SK-N-SH (cell line): ENCODE measurements around the gene ELP4. TPM values are rescaled to one million over a fixed set of nuclear protein-coding genes. Genes with fewer than 3 reads are reported as not detected.

Source experiments
- CTCF ChIA-PET: fragments of 300-600, 350-600 bp; formaldehyde crosslinking; extraction: SDS; loops from one replicate; lab custom pipeline; 2021; lab: Yijun Ruan, JAX
- POLR2A ChIA-PET: fragments of 350-600 bp; sonication (Branson Sonifier 250); formaldehyde crosslinking; extraction: SDS; loops from one replicate; lab custom pipeline; 2020; ENCODE audit warnings: antibody characterized with exemption, inconsistent platforms; lab: Yijun Ruan, JAX
- DNase-seq: peaks from one replicate; pipeline ENCODE4 v3.0.0; 2012
- H2AFZ ChIP-seq: fragments of 200-600 bp; sonication (generic); 2 replicates; pipeline ENCODE4 v1.8.1; 2016; ENCODE audit warnings: antibody characterized with exemption, mild to moderate bottlenecking, low read depth
- H3F3A ChIP-seq: fragments of 200-600 bp; sonication (generic); replicated peaks from 2 replicates; pipeline ENCODE3; 2016; ENCODE audit warnings: antibody characterized with exemption, mild to moderate bottlenecking; ENCODE audit not compliant: insufficient read depth
- H3K27ac ChIP-seq, 2 experiments: fragments of 200-500 bp in 1 of 2; fragments of 200-600 bp in 1 of 2; sonication (Bioruptor generic) in 1 of 2; sonication (generic), shearing (Covaris generic) in 1 of 2; 2 replicates each; pipeline versions ENCODE4 v1.5.1 to v1.6.1; 2014 to 2016; ENCODE audit warnings: low read depth in 2 of 2, inconsistent platforms in 1 of 2, low read length in 1 of 2, mild to moderate bottlenecking in 1 of 2, mixed read lengths in 1 of 2
- H3K27me3 ChIP-seq: fragments of 200-600 bp; sonication (generic), shearing (Covaris generic); 2 replicates; pipeline ENCODE4 v1.6.1; 2016; ENCODE audit warnings: mixed run types; ENCODE audit not compliant: insufficient read depth
- H3K36me3 ChIP-seq, 2 experiments: fragments of 200-500 bp in 1 of 2; fragments of 200-600 bp in 1 of 2; sonication (Bioruptor generic) in 1 of 2; sonication (generic) in 1 of 2; replicated peaks in 1 of 2; 2 replicates each; pipeline versions ENCODE3 to v1.5.1; 2014 to 2016; ENCODE audit warnings: low read length in 1 of 2, mild to moderate bottlenecking in 1 of 2; ENCODE audit not compliant: insufficient read depth in 2 of 2, control insufficient read depth in 1 of 2
- H3K4me1 ChIP-seq, 2 experiments: fragments of 200-500 bp in 1 of 2; fragments of 200-600 bp in 1 of 2; sonication (Bioruptor generic) in 1 of 2; sonication (generic), shearing (Covaris generic) in 1 of 2; 2 replicates each; pipeline versions ENCODE4 v1.5.1 to v1.6.1; 2014 to 2016; ENCODE audit warnings: low read depth in 1 of 2, low read length in 1 of 2, mixed run types in 1 of 2; ENCODE audit not compliant: insufficient read depth in 2 of 2, control insufficient read depth in 1 of 2
- H3K4me2 ChIP-seq: fragments of 200-600 bp; sonication (generic), shearing (Covaris generic); 2 replicates; pipeline ENCODE4 v1.6.1; 2017; ENCODE audit warnings: mixed run types
- H3K4me3 ChIP-seq, 2 experiments: fragments of 200-500 bp in 1 of 2; fragments of 200-600 bp in 1 of 2; sonication (Bioruptor generic) in 1 of 2; sonication (generic), shearing (Covaris generic) in 1 of 2; 2 replicates each; pipeline versions ENCODE4 v1.5.1 to v1.8.1; 2014 to 2016; ENCODE audit warnings: low read depth in 2 of 2, inconsistent platforms in 1 of 2, low read length in 1 of 2, mild to moderate bottlenecking in 1 of 2, mixed read lengths in 1 of 2, moderate library complexity in 1 of 2
- H3K79me2 ChIP-seq: fragments of 200-600 bp; sonication (generic); 2 replicates; pipeline ENCODE4 v1.8.1; 2017; ENCODE audit warnings: mild to moderate bottlenecking; ENCODE audit not compliant: insufficient read depth
- H3K9ac ChIP-seq: fragments of 200-600 bp; sonication (generic); 2 replicates; pipeline ENCODE4 v1.6.1; 2017; ENCODE audit warnings: mixed run types
- H3K9me2 ChIP-seq: fragments of 200-600 bp; sonication (generic); 2 replicates; pipeline ENCODE4 v1.6.1; 2017; ENCODE audit warnings: mixed run types
- H3K9me3 ChIP-seq: fragments of 200-600 bp; sonication (generic); 2 replicates; pipeline ENCODE4 v1.6.1; 2017; ENCODE audit warnings: mixed run types, mild to moderate bottlenecking, moderate library complexity
- H4K20me1 ChIP-seq: fragments of 200-600 bp; sonication (generic); 2 replicates; pipeline ENCODE4 v1.6.1; 2017; ENCODE audit warnings: mild to moderate bottlenecking, mixed run types; ENCODE audit not compliant: insufficient read depth
- CHD2 ChIP-seq: fragments of 150-350 bp; IDR thresholded peaks from 2 replicates; pipeline ENCODE4 v1.6.1; 2018; ENCODE audit warnings: low read length; ENCODE audit not compliant: partially characterized antibody
- CTCF ChIP-seq: fragments of 200-600 bp; sonication (generic); IDR thresholded peaks from 2 replicates; pipeline ENCODE4 v1.6.1; 2017; ENCODE audit warnings: antibody characterized with exemption, mild to moderate bottlenecking, moderate library complexity
- ELF1 ChIP-seq: IDR thresholded peaks from 2 replicates; pipeline ENCODE4 v1.4.0; 2012
- EZH2phosphoT487 ChIP-seq: fragments of 200-600 bp; sonication (generic); IDR thresholded peaks from 2 replicates; pipeline ENCODE4 v1.6.1; 2017; ENCODE audit warnings: low read depth, mixed run types, mild to moderate bottlenecking, antibody characterized with exemption, moderate library complexity, borderline replicate concordance
- FOSL2 ChIP-seq: IDR thresholded peaks from 2 replicates; pipeline ENCODE4 v1.4.0; 2012; ENCODE audit warnings: low read depth, mild to moderate bottlenecking, moderate library complexity, borderline replicate concordance
- GATA2 ChIP-seq: sonication (generic); formaldehyde crosslinking; IDR thresholded peaks from 2 replicates; pipeline ENCODE4 v1.5.0; 2020; ENCODE audit warnings: mild to moderate bottlenecking, missing genetic modification reagents
- JUND ChIP-seq: IDR thresholded peaks from 2 replicates; pipeline ENCODE4 v1.4.0; 2012
- MEF2A ChIP-seq: IDR thresholded peaks from 2 replicates; pipeline ENCODE4 v1.4.0; 2012; ENCODE audit warnings: low read depth, borderline replicate concordance
- MXI1 ChIP-seq: IDR thresholded peaks from 2 replicates; pipeline ENCODE4 v1.6.1; 2012; ENCODE audit warnings: mild to moderate bottlenecking, low read depth, low read length, improper control_type of control experiment
- NRF1 ChIP-seq: IDR thresholded peaks from 2 replicates; pipeline ENCODE4 v1.6.1; 2012; ENCODE audit warnings: low read depth, mild to moderate bottlenecking, low read length
- RXRA ChIP-seq: IDR thresholded peaks from 2 replicates; pipeline ENCODE4 v1.4.0; 2012; ENCODE audit warnings: low read depth, mild to moderate bottlenecking, borderline replicate concordance
- SIN3A ChIP-seq: IDR thresholded peaks from 2 replicates; pipeline ENCODE4 v1.6.1; 2012; ENCODE audit warnings: low read depth, mild to moderate bottlenecking, low read length, moderate library complexity, borderline replicate concordance
- TAF1 ChIP-seq: IDR thresholded peaks from 2 replicates; pipeline ENCODE4 v1.6.1; 2012; ENCODE audit warnings: low read depth, mild to moderate bottlenecking, low read length, moderate library complexity, borderline replicate concordance
- YY1 ChIP-seq: IDR thresholded peaks from 2 replicates; pipeline ENCODE4 v1.4.0; 2012; ENCODE audit warnings: low read depth, mild to moderate bottlenecking
- WGBS: methylation state at CpG from one replicate; pipeline ENCODE4 v1.1.6; 2017; ENCODE audit warnings: low lambda C conversion rate; 5-methylcytosine and 5-hydroxymethylcytosine counted together
- polyA plus RNA-seq, 3 experiments: library from polyadenylated mRNA; depleted of rRNA; stranded (reverse); fragments of >200 nt; gene quantifications; 2 replicates each; pipeline ENCODE4 v1.2.3, GENCODE V29; 2012
- TF ChIP-seq, protein P1 (sequence below): fragments of 150-350 bp; IDR thresholded peaks from 2 replicates; pipeline ENCODE4 v1.6.1; 2016; ENCODE audit warnings: mild to moderate bottlenecking, low read depth, low read length
- TF ChIP-seq, protein P2 (sequence below): IDR thresholded peaks from 2 replicates; pipeline ENCODE4 v1.6.1; 2012; ENCODE audit warnings: mild to moderate bottlenecking, low read depth, low read length, moderate library complexity
- TF ChIP-seq, protein P3 (sequence below): IDR thresholded peaks from 2 replicates; pipeline ENCODE4 v1.4.0; 2012; ENCODE audit warnings: low read depth, borderline replicate concordance

Gene ELP4
- polyA plus RNA-seq, 1 of the 3 experiments (the other 2 are of a cell fraction) = 7.0 TPM

GRCh38 chr11:31761636-31762035 is 252.1 kb downstream of the ELP4 start:
- no peaks in the 10 kb centered on the region for H3K36me3 ChIP-seq
- H3K4me1 ChIP-seq = peaks cover 0 to 27% of the 10 kb centered on the region in 2 experiments; a peak in 1 of 4 replicates
- DNase-seq = no peak
- ChIA-PET CTCF (interaction anchor here (1.2 kb wide), 1 partner anchor 11 kb away, joined by 3 read pairs; no protein-coding TSS in a partner anchor), POLR2A (no interaction called here)
- H3K9ac ChIP-seq = no peak overlapping the region
- H3K27ac ChIP-seq = no peak overlapping the region
- TF ChIP-seq, protein P1, sequence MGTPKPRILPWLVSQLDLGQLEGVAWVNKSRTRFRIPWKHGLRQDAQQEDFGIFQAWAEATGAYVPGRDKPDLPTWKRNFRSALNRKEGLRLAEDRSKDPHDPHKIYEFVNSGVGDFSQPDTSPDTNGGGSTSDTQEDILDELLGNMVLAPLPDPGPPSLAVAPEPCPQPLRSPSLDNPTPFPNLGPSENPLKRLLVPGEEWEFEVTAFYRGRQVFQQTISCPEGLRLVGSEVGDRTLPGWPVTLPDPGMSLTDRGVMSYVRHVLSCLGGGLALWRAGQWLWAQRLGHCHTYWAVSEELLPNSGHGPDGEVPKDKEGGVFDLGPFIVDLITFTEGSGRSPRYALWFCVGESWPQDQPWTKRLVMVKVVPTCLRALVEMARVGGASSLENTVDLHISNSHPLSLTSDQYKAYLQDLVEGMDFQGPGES = no peak
- TF ChIP-seq CTCF (no peak), EZH2phosphoT487 (no peak), NRF1 (no peak), CHD2 (no peak), MXI1 (no peak), RXRA (no peak)
- TF ChIP-seq, protein P2, sequence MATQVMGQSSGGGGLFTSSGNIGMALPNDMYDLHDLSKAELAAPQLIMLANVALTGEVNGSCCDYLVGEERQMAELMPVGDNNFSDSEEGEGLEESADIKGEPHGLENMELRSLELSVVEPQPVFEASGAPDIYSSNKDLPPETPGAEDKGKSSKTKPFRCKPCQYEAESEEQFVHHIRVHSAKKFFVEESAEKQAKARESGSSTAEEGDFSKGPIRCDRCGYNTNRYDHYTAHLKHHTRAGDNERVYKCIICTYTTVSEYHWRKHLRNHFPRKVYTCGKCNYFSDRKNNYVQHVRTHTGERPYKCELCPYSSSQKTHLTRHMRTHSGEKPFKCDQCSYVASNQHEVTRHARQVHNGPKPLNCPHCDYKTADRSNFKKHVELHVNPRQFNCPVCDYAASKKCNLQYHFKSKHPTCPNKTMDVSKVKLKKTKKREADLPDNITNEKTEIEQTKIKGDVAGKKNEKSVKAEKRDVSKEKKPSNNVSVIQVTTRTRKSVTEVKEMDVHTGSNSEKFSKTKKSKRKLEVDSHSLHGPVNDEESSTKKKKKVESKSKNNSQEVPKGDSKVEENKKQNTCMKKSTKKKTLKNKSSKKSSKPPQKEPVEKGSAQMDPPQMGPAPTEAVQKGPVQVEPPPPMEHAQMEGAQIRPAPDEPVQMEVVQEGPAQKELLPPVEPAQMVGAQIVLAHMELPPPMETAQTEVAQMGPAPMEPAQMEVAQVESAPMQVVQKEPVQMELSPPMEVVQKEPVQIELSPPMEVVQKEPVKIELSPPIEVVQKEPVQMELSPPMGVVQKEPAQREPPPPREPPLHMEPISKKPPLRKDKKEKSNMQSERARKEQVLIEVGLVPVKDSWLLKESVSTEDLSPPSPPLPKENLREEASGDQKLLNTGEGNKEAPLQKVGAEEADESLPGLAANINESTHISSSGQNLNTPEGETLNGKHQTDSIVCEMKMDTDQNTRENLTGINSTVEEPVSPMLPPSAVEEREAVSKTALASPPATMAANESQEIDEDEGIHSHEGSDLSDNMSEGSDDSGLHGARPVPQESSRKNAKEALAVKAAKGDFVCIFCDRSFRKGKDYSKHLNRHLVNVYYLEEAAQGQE = no peak
- H3K9me2 ChIP-seq = no peaks in the 10 kb centered on the region
- WGBS = 89% methylated on average over 1 of the region's 1 CpG
- H4K20me1 ChIP-seq = no peaks in the 10 kb centered on the region
- H3K9me3 ChIP-seq = no peaks in the 10 kb centered on the region
- no peaks in the 10 kb centered on the region for H3K79me2 ChIP-seq
- no peaks in the 10 kb centered on the region for H3K27me3 ChIP-seq
- no peak overlapping the region for H3K4me2 ChIP-seq
- H3F3A ChIP-seq = no peaks in the 10 kb centered on the region
- H3K4me3 ChIP-seq = no peak overlapping the region
- no peak overlapping the region for H2AFZ ChIP-seq

- Histone ChIP-seq H3K79me2 (no peaks in the 10 kb centered on the region), H3F3A (no peaks in the 10 kb centered on the region), H3K9ac (no peak overlapping the region), H3K4me2 (no peak overlapping the region), H3K4me3 (no peak overlapping the region), H3K27me3 (no peaks in the 10 kb centered on the region), H3K4me1 (peaks cover 0 to 30% of the 10 kb centered on the region in 2 experiments; a peak in 1 of 4 replicates), H3K9me2 (no peaks in the 10 kb centered on the region), H3K27ac (no peak overlapping the region), H2AFZ (no peak overlapping the region), H3K9me3 (no peaks in the 10 kb centered on the region), H3K36me3 (no peaks in the 10 kb centered on the region), H4K20me1 (no peaks in the 10 kb centered on the region)
- DNase-seq = no peak
- ChIA-PET POLR2A (no interaction called here), CTCF (no interaction called here)
- no peak for TF ChIP-seq YY1
- TF ChIP-seq GATA2 = no peak
- no peak for TF ChIP-seq TAF1
- TF ChIP-seq MEF2A = no peak
- TF ChIP-seq CTCF = no peak
- TF ChIP-seq SIN3A = no peak
- TF ChIP-seq EZH2phosphoT487 = no peak
- TF ChIP-seq ELF1 = no peak
- TF ChIP-seq, protein P3, sequence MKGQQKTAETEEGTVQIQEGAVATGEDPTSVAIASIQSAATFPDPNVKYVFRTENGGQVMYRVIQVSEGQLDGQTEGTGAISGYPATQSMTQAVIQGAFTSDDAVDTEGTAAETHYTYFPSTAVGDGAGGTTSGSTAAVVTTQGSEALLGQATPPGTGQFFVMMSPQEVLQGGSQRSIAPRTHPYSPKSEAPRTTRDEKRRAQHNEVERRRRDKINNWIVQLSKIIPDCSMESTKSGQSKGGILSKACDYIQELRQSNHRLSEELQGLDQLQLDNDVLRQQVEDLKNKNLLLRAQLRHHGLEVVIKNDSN = no peak
- TF ChIP-seq FOSL2 = no peak
- TF ChIP-seq JUND = no peak
Observed at GRCh38 chr11:31763296-31763695, 253.7 kb downstream of the ELP4 start.
